PFSK-1 (cell line): Measurements from ENCODE around the gene FUOM.

Source experiments
- FOXP2 ChIP-seq: optimal IDR thresholded peaks from 2 replicates; pipeline ENCODE3; 2011; ENCODE audit warnings: borderline replicate concordance, control low read depth, inconsistent platforms; ENCODE audit not compliant: insufficient read depth; ENCODE audit errors: extremely low read length, extremely low read depth
- POLR2AphosphoS5 ChIP-seq: IDR thresholded peaks from 2 replicates; pipeline ENCODE4 v1.6.1; 2012; ENCODE audit warnings: low read depth, mild to moderate bottlenecking, control low read depth, low read length, moderate library complexity
- SIN3A ChIP-seq: IDR thresholded peaks from 2 replicates; pipeline ENCODE4 v1.6.1; 2012; ENCODE audit warnings: mild to moderate bottlenecking, low read length, moderate library complexity, borderline replicate concordance; ENCODE audit not compliant: insufficient read depth
- TAF1 ChIP-seq: IDR thresholded peaks from 2 replicates; pipeline ENCODE4 v1.6.1; 2012; ENCODE audit warnings: low read length, control low read depth, borderline replicate concordance; ENCODE audit not compliant: insufficient read depth
- TF ChIP-seq, protein P1 (sequence below), 2 experiments: IDR thresholded peaks; 2 replicates each; pipeline versions ENCODE4 v1.6.1 to v1.8.0; 2011 to 2012; ENCODE audit warnings: low read depth in 2 of 2, low read length in 2 of 2, control low read depth in 1 of 2, inconsistent platforms in 1 of 2, mild to moderate bottlenecking in 1 of 2, moderate library complexity in 1 of 2; ENCODE audit not compliant: insufficient read depth in 1 of 2

DNA sequence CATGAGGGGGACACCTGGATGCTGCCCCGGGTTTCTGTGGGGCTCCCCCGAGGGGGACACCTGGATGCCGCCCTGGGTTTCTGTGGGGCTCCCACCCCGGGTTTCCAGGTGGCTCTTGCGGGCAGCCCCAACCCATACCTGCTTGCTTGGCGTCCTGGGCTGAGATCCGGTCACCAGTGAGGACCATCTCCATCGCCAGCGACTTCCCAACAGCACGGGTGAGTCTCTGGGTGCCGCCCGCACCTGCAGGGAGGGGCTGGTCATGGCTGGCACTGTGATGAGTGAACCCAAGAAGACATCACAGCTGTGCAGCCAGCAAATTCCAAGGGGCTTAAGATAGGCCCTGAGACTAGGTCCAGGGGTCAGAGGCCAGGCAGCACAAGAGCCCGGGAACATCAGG, 8.9 kb upstream of the FUOM start:
- TF ChIP-seq, protein P1, sequence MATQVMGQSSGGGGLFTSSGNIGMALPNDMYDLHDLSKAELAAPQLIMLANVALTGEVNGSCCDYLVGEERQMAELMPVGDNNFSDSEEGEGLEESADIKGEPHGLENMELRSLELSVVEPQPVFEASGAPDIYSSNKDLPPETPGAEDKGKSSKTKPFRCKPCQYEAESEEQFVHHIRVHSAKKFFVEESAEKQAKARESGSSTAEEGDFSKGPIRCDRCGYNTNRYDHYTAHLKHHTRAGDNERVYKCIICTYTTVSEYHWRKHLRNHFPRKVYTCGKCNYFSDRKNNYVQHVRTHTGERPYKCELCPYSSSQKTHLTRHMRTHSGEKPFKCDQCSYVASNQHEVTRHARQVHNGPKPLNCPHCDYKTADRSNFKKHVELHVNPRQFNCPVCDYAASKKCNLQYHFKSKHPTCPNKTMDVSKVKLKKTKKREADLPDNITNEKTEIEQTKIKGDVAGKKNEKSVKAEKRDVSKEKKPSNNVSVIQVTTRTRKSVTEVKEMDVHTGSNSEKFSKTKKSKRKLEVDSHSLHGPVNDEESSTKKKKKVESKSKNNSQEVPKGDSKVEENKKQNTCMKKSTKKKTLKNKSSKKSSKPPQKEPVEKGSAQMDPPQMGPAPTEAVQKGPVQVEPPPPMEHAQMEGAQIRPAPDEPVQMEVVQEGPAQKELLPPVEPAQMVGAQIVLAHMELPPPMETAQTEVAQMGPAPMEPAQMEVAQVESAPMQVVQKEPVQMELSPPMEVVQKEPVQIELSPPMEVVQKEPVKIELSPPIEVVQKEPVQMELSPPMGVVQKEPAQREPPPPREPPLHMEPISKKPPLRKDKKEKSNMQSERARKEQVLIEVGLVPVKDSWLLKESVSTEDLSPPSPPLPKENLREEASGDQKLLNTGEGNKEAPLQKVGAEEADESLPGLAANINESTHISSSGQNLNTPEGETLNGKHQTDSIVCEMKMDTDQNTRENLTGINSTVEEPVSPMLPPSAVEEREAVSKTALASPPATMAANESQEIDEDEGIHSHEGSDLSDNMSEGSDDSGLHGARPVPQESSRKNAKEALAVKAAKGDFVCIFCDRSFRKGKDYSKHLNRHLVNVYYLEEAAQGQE (IDR thresholded peaks at IDR 0.05; ENCODE audit: insufficient read depth in 1 of 2, low read depth in 2 of 2, low read length in 2 of 2) = no peak
- no peak for TF ChIP-seq TAF1
- no peak for TF ChIP-seq POLR2AphosphoS5
- TF ChIP-seq SIN3A = no peak
- TF ChIP-seq FOXP2 = no peak
